ENCODE data around the gene ADCY7. TPM values are rescaled to one million over a fixed set of nuclear protein-coding genes. Genes with fewer than 3 reads are reported as not detected.

The ADCY7 gene
- total RNA-seq, 1 donor = 26.0 TPM

GRCh38 chr16:50248845-50249244 is 17.5 kb upstream of the ADCY7 start:
- no peak for TF ChIP-seq CTCF (IDR thresholded peaks at IDR 0.05; ENCODE audit: insufficient read depth, low read length)
- DNase-seq (ENCODE audit: low read depth) = no peak
- H3K4me3 ChIP-seq (ENCODE audit: low read depth, low read length) = no peak overlapping the region

- H3K4me3 ChIP-seq (ENCODE audit: low read depth, low read length) = no peak overlapping the region
- DNase-seq (ENCODE audit: low read depth) = peak; percentile 75
- no peak for TF ChIP-seq CTCF (IDR thresholded peaks at IDR 0.05; ENCODE audit: insufficient read depth, low read length)
Measured at GRCh38 chr16:50251375-50252081, 14.8 kb upstream of the ADCY7 start.

GRCh38 chr16:50252082-50252611 is 14.2 kb upstream of the ADCY7 start:
- H3K4me3 ChIP-seq (ENCODE audit: low read depth, low read length) = no peak overlapping the region
- TF ChIP-seq CTCF (IDR thresholded peaks at IDR 0.05; ENCODE audit: insufficient read depth, low read length) = no peak
- DNase-seq (ENCODE audit: low read depth) = no peak

GRCh38 chr16:50252874-50253513 is 13.4 kb upstream of the ADCY7 start:
- H3K4me3 ChIP-seq (ENCODE audit: low read depth, low read length) = no peak overlapping the region
- DNase-seq (ENCODE audit: low read depth) = no peak
- TF ChIP-seq CTCF (IDR thresholded peaks at IDR 0.05; ENCODE audit: insufficient read depth, low read length) = no peak

- TF ChIP-seq CTCF (IDR thresholded peaks at IDR 0.05; ENCODE audit: insufficient read depth, low read length) = no peak
- no peak overlapping the region for H3K4me3 ChIP-seq (ENCODE audit: low read depth, low read length)
- DNase-seq (ENCODE audit: low read depth) = no peak
Measured at GRCh38 chr16:50253514-50253910, 12.8 kb upstream of the ADCY7 start.

- H3K4me3 ChIP-seq (ENCODE audit: low read depth, low read length) = no peak overlapping the region
- no peak for TF ChIP-seq CTCF (IDR thresholded peaks at IDR 0.05; ENCODE audit: insufficient read depth, low read length)
- no peak for DNase-seq (ENCODE audit: low read depth)
Measured at GRCh38 chr16:50254072-50254471, 12.3 kb upstream of the ADCY7 start.
